HCT116 (cell line): ENCODE measurements around the gene XPO4.

ENCODE experiments used
- CBX3 ChIP-seq: IDR thresholded peaks from 2 replicates; pipeline ENCODE4 v1.6.1; 2012; ENCODE audit warnings: low read depth
- CTCF ChIP-seq, 3 experiments: fragments of 200-600 bp in 1 of 3; sonication (generic) in 1 of 3; IDR thresholded peaks in 2 of 3; conservative IDR thresholded peaks in 1 of 3; 2 replicates each; pipeline ENCODE4 v1.5.1; 2012 to 2017; ENCODE audit warnings: low read depth in 2 of 3, low read length in 2 of 3, antibody characterized with exemption in 1 of 3, borderline replicate concordance in 1 of 3, control low read depth in 1 of 3, mild to moderate bottlenecking in 1 of 3, mixed read lengths in 1 of 3, mixed run types in 1 of 3, moderate library complexity in 1 of 3; ENCODE audit not compliant: insufficient read depth in 1 of 3
- EGR1 ChIP-seq: IDR thresholded peaks from 2 replicates; pipeline ENCODE4 v1.6.1; 2012; ENCODE audit warnings: low read depth
- EZH2 ChIP-seq: fragments of 200-600 bp; sonication (generic); IDR thresholded peaks from 2 replicates; pipeline ENCODE4 v1.6.1; 2017; ENCODE audit warnings: antibody characterized with exemption, mixed run types
- POLR2A ChIP-seq: IDR thresholded peaks from 2 replicates; pipeline ENCODE4 v1.7.0; 2011; ENCODE audit warnings: borderline replicate concordance; ENCODE audit not compliant: insufficient read depth, insufficient read length; ENCODE audit errors: extremely low read depth
- POLR2AphosphoS5 ChIP-seq: IDR thresholded peaks from 2 replicates; pipeline ENCODE4 v1.6.1; 2011; ENCODE audit warnings: mild to moderate bottlenecking, low read depth, low read length, moderate library complexity
- RAD21 ChIP-seq: IDR thresholded peaks from 2 replicates; pipeline ENCODE4 v1.6.1; 2012; ENCODE audit warnings: low read depth, mild to moderate bottlenecking
- SP1 ChIP-seq: IDR thresholded peaks from 2 replicates; pipeline ENCODE4 v1.6.1; 2012; ENCODE audit warnings: low read depth
- SRF ChIP-seq: IDR thresholded peaks from 2 replicates; pipeline ENCODE4 v1.6.1; 2012; ENCODE audit warnings: low read depth
- ZBTB33 ChIP-seq: IDR thresholded peaks from 2 replicates; pipeline ENCODE4 v1.6.1; 2011; ENCODE audit warnings: mild to moderate bottlenecking, low read length, moderate library complexity; ENCODE audit not compliant: insufficient replicate concordance; ENCODE audit errors: extremely low read depth
- ZFX ChIP-seq: fragments of 450-650 bp; IDR thresholded peaks from 2 replicates; pipeline ENCODE4 v1.6.1; 2017

- TF ChIP-seq SP1 (no peak), POLR2AphosphoS5 (no peak), CTCF (IDR thresholded peaks at IDR 0.05 in 2 of 3, conservative IDR thresholded peaks at IDR 0.05 in 1 of 3; ENCODE audit: borderline replicate concordance in 1 of 3, insufficient read depth in 1 of 3, low read depth in 2 of 3, low read length in 2 of 3) (no peak), POLR2A (no peak), RAD21 (no peak), EGR1 (no peak), SRF (no peak), ZFX (no peak), CBX3 (no peak), ZBTB33 (no peak), EZH2 (no peak)
Observed at GRCh38 chr13:20831933-20832332, 70.6 kb downstream of the XPO4 start.
